WTC11 (cell line): ENCODE data around the gene C5AR1. TPM values are rescaled to one million over a fixed set of nuclear protein-coding genes. Genes with fewer than 3 reads are reported as not detected.

ENCODE experiments used
- ATAC-seq: fragments of 200-7000 bp; cut with Tn5 transposase; 2 replicates; pipeline ENCODE4 v1.10.0; 2021; ENCODE audit warnings: mild to moderate bottlenecking, moderate library complexity
- CTCF ChIA-PET: fragments of 300-600 bp; sonication (Branson Sonifier 250); formaldehyde crosslinking; loops from one replicate; lab custom pipeline; 2021; ENCODE audit warnings: antibody characterized with exemption; lab: Charles Lee
- POLR2A ChIA-PET: fragments of 350-600 bp; sonication (Branson Sonifier 250); formaldehyde crosslinking; loops from one replicate; lab custom pipeline; 2021; ENCODE audit warnings: antibody characterized with exemption; lab: Charles Lee
- DNase-seq: peaks from one replicate; pipeline ENCODE4 v3.0.0; 2021; ENCODE audit warnings: low spot score
- H3K27ac Mint-ChIP-seq: 2 replicates; pipeline ENCODE4 v1.8.0; 2021; ENCODE audit warnings: mixed read lengths
- H3K27me3 Mint-ChIP-seq: 2 replicates; pipeline ENCODE4 v1.8.0; 2021; ENCODE audit warnings: low read depth, mild to moderate bottlenecking, moderate library complexity, mixed read lengths
- H3K36me3 Mint-ChIP-seq: 2 replicates; pipeline ENCODE4 v1.8.0; 2021; ENCODE audit warnings: mixed read lengths
- H3K4me1 Mint-ChIP-seq: 2 replicates; pipeline ENCODE4 v1.8.0; 2022; ENCODE audit warnings: mixed read lengths
- H3K4me3 Mint-ChIP-seq: 2 replicates; pipeline ENCODE4 v1.8.0; 2021; ENCODE audit warnings: mild to moderate bottlenecking, moderate library complexity, mixed read lengths
- H3K9me3 Mint-ChIP-seq: 2 replicates; pipeline ENCODE4 v1.8.0; 2021; ENCODE audit warnings: mixed read lengths
- AFF4 ChIP-seq: sonication (generic); formaldehyde crosslinking; IDR thresholded peaks from 2 replicates; pipeline ENCODE4 v1.8.1; 2023; ENCODE audit warnings: mild to moderate bottlenecking, missing genetic modification reagents, borderline replicate concordance
- CDX4 ChIP-seq: fragments of 250-450 bp; sonication (Bioruptor Pico); IDR thresholded peaks from 2 replicates; pipeline ENCODE4 v1.9.0; 2021; ENCODE audit warnings: moderate library complexity, mild to moderate bottlenecking, inconsistent platforms, borderline replicate concordance
- E2F4 ChIP-seq: sonication (generic); formaldehyde crosslinking; IDR thresholded peaks from 2 replicates; pipeline ENCODE4 v1.8.1; 2022; ENCODE audit warnings: low read depth, mild to moderate bottlenecking, moderate library complexity, missing genetic modification reagents, borderline replicate concordance
- EMX1 ChIP-seq: fragments of 250-450 bp; sonication (Bioruptor Pico); IDR thresholded peaks from 2 replicates; pipeline ENCODE4 v1.8.0; 2021; ENCODE audit warnings: mild to moderate bottlenecking
- GABPB1 ChIP-seq: sonication (generic); formaldehyde crosslinking; IDR thresholded peaks from 2 replicates; pipeline ENCODE4 v1.8.1; 2023; ENCODE audit warnings: mild to moderate bottlenecking, missing genetic modification reagents
- GRHL2 ChIP-seq: fragments of 250-450 bp; sonication (Bioruptor Pico); IDR thresholded peaks from 2 replicates; pipeline ENCODE4 v1.8.0; 2022; ENCODE audit warnings: mild to moderate bottlenecking, moderate library complexity; ENCODE audit not compliant: insufficient replicate concordance, severe bottlenecking
- IRF1 ChIP-seq: sonication (generic); formaldehyde crosslinking; IDR thresholded peaks from 2 replicates; pipeline ENCODE4 v1.8.0; 2023; ENCODE audit warnings: missing genetic modification reagents
- MAX ChIP-seq: sonication (generic); formaldehyde crosslinking; IDR thresholded peaks from 2 replicates; pipeline ENCODE4 v1.8.0; 2022; ENCODE audit warnings: mild to moderate bottlenecking, missing genetic modification reagents
- NR1H2 ChIP-seq: sonication (generic); formaldehyde crosslinking; IDR thresholded peaks from 2 replicates; pipeline ENCODE4 v1.9.0; 2021; ENCODE audit warnings: mild to moderate bottlenecking, moderate library complexity, missing genetic modification reagents
- RORB ChIP-seq: fragments of 250-450 bp; sonication (Bioruptor Pico); IDR thresholded peaks from 2 replicates; pipeline ENCODE4 v1.9.0; 2021; ENCODE audit warnings: mild to moderate bottlenecking
- SMAD3 ChIP-seq: sonication (generic); formaldehyde crosslinking; IDR thresholded peaks from 2 replicates; pipeline ENCODE4 v1.8.0; 2022; ENCODE audit warnings: missing genetic modification reagents, mild to moderate bottlenecking, borderline replicate concordance
- ZNF121 ChIP-seq: sonication (generic); formaldehyde crosslinking; IDR thresholded peaks from 2 replicates; pipeline ENCODE4 v1.8.0; 2023; ENCODE audit warnings: missing genetic modification reagents
- ZNF138 ChIP-seq: sonication (generic); formaldehyde crosslinking; conservative IDR thresholded peaks from 2 replicates; pipeline ENCODE4 v1.8.1; 2022; ENCODE audit warnings: mild to moderate bottlenecking, moderate library complexity, missing genetic modification reagents
- ZNF416 ChIP-seq: fragments of 250-450 bp; sonication (Bioruptor Pico); IDR thresholded peaks from 2 replicates; pipeline ENCODE4 v1.9.0; 2021; ENCODE audit warnings: mild to moderate bottlenecking, inconsistent platforms
- ZNF423 ChIP-seq: fragments of 250-450 bp; sonication (Bioruptor Pico); IDR thresholded peaks from 2 replicates; pipeline ENCODE4 v2.1.2; 2022; ENCODE audit warnings: mild to moderate bottlenecking, moderate library complexity
- ZNF671 ChIP-seq: fragments of 250-450 bp; sonication (Bioruptor Pico); IDR thresholded peaks from 2 replicates; pipeline ENCODE4 v1.8.0; 2021; ENCODE audit warnings: mild to moderate bottlenecking
- total RNA-seq: library from RNA; stranded (reverse); gene quantifications from 3 replicates; pipeline ENCODE4 v1.2.3, GENCODE V29; 2021
- TF ChIP-seq, protein P1 (sequence below): fragments of 250-450 bp; sonication (Bioruptor Pico); IDR thresholded peaks from 2 replicates; pipeline ENCODE4 v2.1.2; 2022; ENCODE audit warnings: mild to moderate bottlenecking, moderate library complexity
- TF ChIP-seq, protein P2 (sequence below): sonication (generic); formaldehyde crosslinking; IDR thresholded peaks from 2 replicates; pipeline ENCODE4 v1.8.1; 2023; ENCODE audit warnings: mild to moderate bottlenecking, missing genetic modification reagents, moderate library complexity
- TF ChIP-seq, protein P3 (sequence below): sonication (generic); formaldehyde crosslinking; IDR thresholded peaks from 2 replicates; pipeline ENCODE4 v1.8.0; 2022; ENCODE audit warnings: mild to moderate bottlenecking, missing genetic modification reagents
- TF ChIP-seq, protein P4 (sequence below): sonication (generic); formaldehyde crosslinking; conservative IDR thresholded peaks from 2 replicates; pipeline ENCODE4 v1.8.1; 2023; ENCODE audit warnings: mild to moderate bottlenecking, low read depth, missing genetic modification reagents, moderate library complexity

Gene C5AR1
- total RNA-seq, 1 experiment from 2014 or later, result 0.28 TPM

GRCh38 chr19:47267350-47267759 is 42.3 kb upstream of the C5AR1 start:
- ATAC-seq (no peak), DNase-seq (no peak)
- ChIA-PET POLR2A (interaction anchor here (1.4 kb wide), 1 partner anchor 11 kb away, joined by 3 read pairs; the partner anchor contains the start of gene CCDC9), CTCF (no interaction called here)
- no peak overlapping the region for H3K27ac Mint-ChIP-seq
- no peak overlapping the region for H3K4me3 Mint-ChIP-seq
- H3K9me3 Mint-ChIP-seq, result no peaks in the 10 kb centered on the region
- H3K36me3 Mint-ChIP-seq, result peaks cover 57% of the 10 kb centered on the region
- H3K4me1 Mint-ChIP-seq, result peaks cover 6% of the 10 kb centered on the region
- TF ChIP-seq EMX1 (CRISPR knock-in tag) (no peak), SMAD3 (CRISPR knock-in tag) (no peak), ZNF423 (CRISPR knock-in tag) (no peak), ZNF416 (CRISPR knock-in tag) (no peak), CDX4 (CRISPR knock-in tag) (no peak), GABPB1 (CRISPR knock-in tag) (no peak), GRHL2 (CRISPR knock-in tag) (no peak), ZNF138 (CRISPR knock-in tag) (no peak), MAX (CRISPR knock-in tag) (no peak), ZNF671 (no peak), IRF1 (CRISPR knock-in tag) (no peak), ZNF121 (CRISPR knock-in tag) (no peak), AFF4 (CRISPR knock-in tag) (no peak), E2F4 (CRISPR knock-in tag) (no peak), RORB (CRISPR knock-in tag) (no peak), NR1H2 (CRISPR knock-in tag) (no peak)
- TF ChIP-seq, protein P1, sequence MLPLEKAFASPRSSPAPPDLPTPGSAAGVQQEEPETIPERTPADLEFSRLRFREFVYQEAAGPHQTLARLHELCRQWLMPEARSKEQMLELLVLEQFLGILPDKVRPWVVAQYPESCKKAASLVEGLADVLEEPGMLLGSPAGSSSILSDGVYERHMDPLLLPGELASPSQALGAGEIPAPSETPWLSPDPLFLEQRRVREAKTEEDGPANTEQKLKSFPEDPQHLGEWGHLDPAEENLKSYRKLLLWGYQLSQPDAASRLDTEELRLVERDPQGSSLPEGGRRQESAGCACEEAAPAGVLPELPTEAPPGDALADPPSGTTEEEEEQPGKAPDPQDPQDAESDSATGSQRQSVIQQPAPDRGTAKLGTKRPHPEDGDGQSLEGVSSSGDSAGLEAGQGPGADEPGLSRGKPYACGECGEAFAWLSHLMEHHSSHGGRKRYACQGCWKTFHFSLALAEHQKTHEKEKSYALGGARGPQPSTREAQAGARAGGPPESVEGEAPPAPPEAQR, result no peak
- TF ChIP-seq, protein P2, sequence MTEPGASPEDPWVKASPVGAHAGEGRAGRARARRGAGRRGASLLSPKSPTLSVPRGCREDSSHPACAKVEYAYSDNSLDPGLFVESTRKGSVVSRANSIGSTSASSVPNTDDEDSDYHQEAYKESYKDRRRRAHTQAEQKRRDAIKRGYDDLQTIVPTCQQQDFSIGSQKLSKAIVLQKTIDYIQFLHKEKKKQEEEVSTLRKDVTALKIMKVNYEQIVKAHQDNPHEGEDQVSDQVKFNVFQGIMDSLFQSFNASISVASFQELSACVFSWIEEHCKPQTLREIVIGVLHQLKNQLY (CRISPR knock-in tag), result no peak
- TF ChIP-seq, protein P3, sequence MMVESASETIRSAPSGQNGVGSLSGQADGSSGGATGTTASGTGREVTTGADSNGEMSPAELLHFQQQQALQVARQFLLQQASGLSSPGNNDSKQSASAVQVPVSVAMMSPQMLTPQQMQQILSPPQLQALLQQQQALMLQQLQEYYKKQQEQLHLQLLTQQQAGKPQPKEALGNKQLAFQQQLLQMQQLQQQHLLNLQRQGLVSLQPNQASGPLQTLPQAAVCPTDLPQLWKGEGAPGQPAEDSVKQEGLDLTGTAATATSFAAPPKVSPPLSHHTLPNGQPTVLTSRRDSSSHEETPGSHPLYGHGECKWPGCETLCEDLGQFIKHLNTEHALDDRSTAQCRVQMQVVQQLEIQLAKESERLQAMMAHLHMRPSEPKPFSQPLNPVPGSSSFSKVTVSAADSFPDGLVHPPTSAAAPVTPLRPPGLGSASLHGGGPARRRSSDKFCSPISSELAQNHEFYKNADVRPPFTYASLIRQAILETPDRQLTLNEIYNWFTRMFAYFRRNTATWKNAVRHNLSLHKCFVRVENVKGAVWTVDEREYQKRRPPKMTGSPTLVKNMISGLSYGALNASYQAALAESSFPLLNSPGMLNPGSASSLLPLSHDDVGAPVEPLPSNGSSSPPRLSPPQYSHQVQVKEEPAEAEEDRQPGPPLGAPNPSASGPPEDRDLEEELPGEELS (CRISPR knock-in tag), result no peak
- TF ChIP-seq, protein P4, sequence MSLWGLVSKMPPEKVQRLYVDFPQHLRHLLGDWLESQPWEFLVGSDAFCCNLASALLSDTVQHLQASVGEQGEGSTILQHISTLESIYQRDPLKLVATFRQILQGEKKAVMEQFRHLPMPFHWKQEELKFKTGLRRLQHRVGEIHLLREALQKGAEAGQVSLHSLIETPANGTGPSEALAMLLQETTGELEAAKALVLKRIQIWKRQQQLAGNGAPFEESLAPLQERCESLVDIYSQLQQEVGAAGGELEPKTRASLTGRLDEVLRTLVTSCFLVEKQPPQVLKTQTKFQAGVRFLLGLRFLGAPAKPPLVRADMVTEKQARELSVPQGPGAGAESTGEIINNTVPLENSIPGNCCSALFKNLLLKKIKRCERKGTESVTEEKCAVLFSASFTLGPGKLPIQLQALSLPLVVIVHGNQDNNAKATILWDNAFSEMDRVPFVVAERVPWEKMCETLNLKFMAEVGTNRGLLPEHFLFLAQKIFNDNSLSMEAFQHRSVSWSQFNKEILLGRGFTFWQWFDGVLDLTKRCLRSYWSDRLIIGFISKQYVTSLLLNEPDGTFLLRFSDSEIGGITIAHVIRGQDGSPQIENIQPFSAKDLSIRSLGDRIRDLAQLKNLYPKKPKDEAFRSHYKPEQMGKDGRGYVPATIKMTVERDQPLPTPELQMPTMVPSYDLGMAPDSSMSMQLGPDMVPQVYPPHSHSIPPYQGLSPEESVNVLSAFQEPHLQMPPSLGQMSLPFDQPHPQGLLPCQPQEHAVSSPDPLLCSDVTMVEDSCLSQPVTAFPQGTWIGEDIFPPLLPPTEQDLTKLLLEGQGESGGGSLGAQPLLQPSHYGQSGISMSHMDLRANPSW (CRISPR knock-in tag), result no peak
- TF ChIP-seq, all 79 proteins: peak for 0
- no peaks in the 10 kb centered on the region for H3K27me3 Mint-ChIP-seq
